Endodermal cell (in vitro differentiated cells): Measurements from ENCODE around the gene CDC40. TPM values are rescaled to one million over a fixed set of nuclear protein-coding genes. Genes with fewer than 3 reads are reported as not detected.

Source experiments
- DNase-seq: peaks from one replicate; pipeline ENCODE4 v3.0.0-alpha.2; 2017
- H3K27ac ChIP-seq: 2 replicates; pipeline ENCODE4 v1.5.1; 2013; ENCODE audit warnings: mild to moderate bottlenecking, low read depth, low read length, moderate library complexity
- H3K27me3 ChIP-seq: 2 replicates; pipeline ENCODE4 v1.6.1; 2013; ENCODE audit warnings: mild to moderate bottlenecking, low read length, moderate library complexity; ENCODE audit not compliant: insufficient read depth, control insufficient read depth, poor library complexity, severe bottlenecking
- H3K36me3 ChIP-seq: 2 replicates; pipeline ENCODE4 v1.7.0; 2013; ENCODE audit warnings: mild to moderate bottlenecking, low read length, moderate library complexity; ENCODE audit not compliant: control insufficient read depth, insufficient read depth
- H3K4me1 ChIP-seq: one replicate; pipeline ENCODE4 v1.7.0; 2013; ENCODE audit warnings: low read length; ENCODE audit not compliant: control insufficient read depth, insufficient read depth
- H3K4me3 ChIP-seq: 2 replicates; pipeline ENCODE4 v1.5.1; 2013; ENCODE audit warnings: mild to moderate bottlenecking, low read length, moderate library complexity
- H3K9ac ChIP-seq: 2 replicates; pipeline ENCODE4 v1.6.1; 2013; ENCODE audit warnings: mild to moderate bottlenecking, low read length, moderate library complexity; ENCODE audit not compliant: poor library complexity, severe bottlenecking; ENCODE audit errors: extremely low read depth
- H3K9me3 ChIP-seq: 2 replicates; pipeline ENCODE4 v1.6.1; 2013; ENCODE audit warnings: mild to moderate bottlenecking, low read length, moderate library complexity; ENCODE audit not compliant: control insufficient read depth
- H3K27ac Mint-ChIP-seq: 2 replicates; pipeline ENCODE4 v1.8.0; 2020; ENCODE audit warnings: mixed read lengths
- H3K27me3 Mint-ChIP-seq: 2 replicates; pipeline ENCODE4 v1.8.0; 2021; ENCODE audit warnings: mild to moderate bottlenecking, mixed read lengths; ENCODE audit not compliant: insufficient read depth
- H3K36me3 Mint-ChIP-seq: 2 replicates; pipeline ENCODE4 v1.8.0; 2020; ENCODE audit warnings: low read depth, mixed read lengths
- H3K4me1 Mint-ChIP-seq: 2 replicates; pipeline ENCODE4 v1.8.0; 2020; ENCODE audit warnings: mixed read lengths
- H3K4me3 Mint-ChIP-seq: 2 replicates; pipeline ENCODE4 v1.8.0; 2020; ENCODE audit warnings: mild to moderate bottlenecking, moderate library complexity, mixed read lengths
- H3K9me3 Mint-ChIP-seq: 2 replicates; pipeline ENCODE4 v1.8.0; 2020; ENCODE audit warnings: mild to moderate bottlenecking, mixed read lengths
- CTCF ChIP-seq: fragments of 200-600 bp; sonication (generic); conservative IDR thresholded peaks from 2 replicates; pipeline ENCODE4 v1.5.0; 2021; ENCODE audit warnings: antibody characterized with exemption, mild to moderate bottlenecking
- WGBS, 2 experiments: methylation state at CpG; one replicate each; pipeline versions ENCODE4 v1.1.5 to v1.1.7; 2013; ENCODE audit warnings: missing lambda C conversion rate in 2 of 2, mixed read lengths in 1 of 2; ENCODE audit not compliant: insufficient coverage in 1 of 2, insufficient read length in 1 of 2; 5-methylcytosine and 5-hydroxymethylcytosine counted together
- total RNA-seq, 2 donors: library from RNA; stranded (reverse); fragmentation: NEBNext Ultra II Directional in 1 of 2; extraction: Animal tissue kit (Norgen Biotek cat#: 25700) in 1 of 2; gene quantifications; 2 replicates in 1 of 2; 3 replicates in 1 of 2; pipeline ENCODE4 v1.2.1, GENCODE V29; 2021

The CDC40 gene
- total RNA-seq, 2 donors from 2014 or later: 25.7 to 26.8 TPM

DNA sequence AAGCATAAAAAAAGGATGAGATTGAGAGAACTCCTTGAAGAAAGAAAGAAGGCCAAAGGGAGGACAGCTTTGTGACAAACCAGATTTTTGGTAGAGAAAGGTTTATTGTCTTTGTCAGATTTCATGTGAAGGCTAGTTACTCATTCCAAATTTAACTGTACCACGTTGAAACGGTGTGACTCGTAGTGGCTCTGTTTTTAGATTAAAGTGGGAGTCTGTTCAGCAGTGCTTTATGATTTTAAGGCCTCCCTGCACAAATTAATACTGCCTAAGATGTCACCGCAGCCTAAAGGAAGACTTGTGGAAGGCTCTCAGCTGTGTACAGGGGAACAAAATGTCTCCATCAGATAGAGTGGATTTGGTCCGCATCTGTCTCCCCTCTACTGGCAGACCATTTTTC lies 35.9 kb downstream of the CDC40 start:
- H3K27me3 Mint-ChIP-seq: no peaks in the 10 kb centered on the region
- peaks cover 66% of the 10 kb centered on the region for H3K36me3 Mint-ChIP-seq
- peaks cover 1% of the 10 kb centered on the region for H3K9me3 Mint-ChIP-seq
- Histone ChIP-seq H3K27me3 (no peaks in the 10 kb centered on the region), H3K36me3 (peaks cover 76% of the 10 kb centered on the region), H3K27ac (no peak overlapping the region), H3K4me1 (no peaks in the 10 kb centered on the region), H3K4me3 (no peak overlapping the region), H3K9ac (no peak overlapping the region), H3K9me3 (peaks cover 6% of the 10 kb centered on the region)
- TF ChIP-seq CTCF: no peak
- WGBS, 2 experiments: 98 to 100% methylated on average over 1 to 5 of the region's 5 CpGs
- no peak overlapping the region for H3K4me3 Mint-ChIP-seq
- H3K27ac Mint-ChIP-seq: no peak overlapping the region
- no peaks in the 10 kb centered on the region for H3K4me1 Mint-ChIP-seq
- no peak for DNase-seq

DNA sequence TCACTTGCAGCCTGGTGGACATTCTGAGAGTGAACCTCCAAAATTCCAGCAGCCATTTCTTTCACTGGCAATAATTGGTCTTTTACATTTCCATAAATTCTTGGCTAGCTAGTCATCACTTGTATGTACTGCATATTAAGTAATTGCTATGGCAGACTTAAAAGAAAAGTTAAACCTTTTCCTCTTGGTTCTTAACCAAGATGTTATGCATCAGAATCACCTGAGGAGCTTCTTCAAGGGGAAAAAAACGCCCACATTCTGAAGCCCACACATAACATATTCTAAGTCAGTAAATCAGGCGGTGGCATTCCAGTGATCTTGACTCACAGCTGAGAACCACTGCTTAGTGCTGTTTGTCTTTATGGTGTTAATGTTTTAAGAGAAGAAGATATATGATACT lies 37.0 kb downstream of the CDC40 start:
- peaks cover 65% of the 10 kb centered on the region for H3K36me3 Mint-ChIP-seq
- H3K36me3 ChIP-seq: peaks cover 67% of the 10 kb centered on the region
- WGBS, 2 experiments: 96% methylated on average over 2 of the region's 2 CpGs; no CpG with 5 or more reads in 1 of the 2 experiments
- peaks cover 6% of the 10 kb centered on the region for H3K9me3 ChIP-seq
- H3K27ac ChIP-seq: no peak overlapping the region
- no peaks in the 10 kb centered on the region for H3K27me3 ChIP-seq
- H3K9ac ChIP-seq: no peak overlapping the region
- H3K4me1 Mint-ChIP-seq: no peaks in the 10 kb centered on the region
- H3K4me1 ChIP-seq: no peaks in the 10 kb centered on the region
- no peak overlapping the region for H3K4me3 ChIP-seq
- no peak overlapping the region for H3K4me3 Mint-ChIP-seq
- H3K27me3 Mint-ChIP-seq: no peaks in the 10 kb centered on the region
- no peak overlapping the region for H3K27ac Mint-ChIP-seq
- no peak for TF ChIP-seq CTCF
- peak; percentile 46 for DNase-seq
- H3K9me3 Mint-ChIP-seq: peaks cover 1% of the 10 kb centered on the region

GRCh38 chr6:110221738-110222137 lies 41.5 kb downstream of the CDC40 start:
- Mint-ChIP-seq H3K27me3 (no peaks in the 10 kb centered on the region), H3K4me1 (no peaks in the 10 kb centered on the region), H3K36me3 (peaks cover 62% of the 10 kb centered on the region), H3K9me3 (peaks cover 1% of the 10 kb centered on the region), H3K27ac (no peak overlapping the region), H3K4me3 (no peak overlapping the region)
- Histone ChIP-seq H3K27me3 (no peaks in the 10 kb centered on the region), H3K36me3 (peaks cover 43% of the 10 kb centered on the region), H3K9me3 (peaks cover 6% of the 10 kb centered on the region), H3K9ac (no peak overlapping the region), H3K4me3 (no peak overlapping the region), H3K27ac (no peak overlapping the region), H3K4me1 (no peaks in the 10 kb centered on the region)
- TF ChIP-seq CTCF: no peak
- no peak for DNase-seq
